ENCODE measurements around the gene DNMT3A. TPM values are rescaled to one million over a fixed set of nuclear protein-coding genes. Genes with fewer than 3 reads are reported as not detected.

DNMT3A gene
- total and polyA plus RNA-seq, 2 donors (not counting 1 experiment from before 2014, with no cell fraction given), result 8.9 to 24.5 TPM

- ChIA-PET CTCF (no interaction called here), POLR2A (no interaction called here)
- H3K9ac ChIP-seq (ENCODE audit: low read length), result no peak overlapping the region
- no peak overlapping the region for H3K4me2 ChIP-seq (replicated peaks; ENCODE audit: low read depth, low read length, poor library complexity, severe bottlenecking)
- ATAC-seq (ENCODE audit: low read depth) (no peak), DNase-seq (no peak)
- Mint-ChIP-seq H3K4me3 (no peak overlapping the region), H3K9me3 (ENCODE audit: insufficient read depth) (no peaks in the 10 kb centered on the region), H3K4me1 (no peaks in the 10 kb centered on the region), H3K27me3 (no peaks in the 10 kb centered on the region), H3K27ac (no peak overlapping the region)
- H3K27me3 ChIP-seq (replicated peaks in 1 of 4; ENCODE audit: control extremely low read depth in 1 of 4, control insufficient read depth in 3 of 4, insufficient read depth in 4 of 4, low read length in 3 of 4), result no peaks in the 10 kb centered on the region
- H3K4me1 ChIP-seq (ENCODE audit: control insufficient read depth in 2 of 2, insufficient read depth in 2 of 2, low read length in 2 of 2), result no peaks in the 10 kb centered on the region
- 97% methylated on average over 17 of the region's 17 CpGs for WGBS (ENCODE audit: insufficient coverage)
- no peak overlapping the region for H2AFZ ChIP-seq (ENCODE audit: insufficient read depth, low read depth, low read length, poor library complexity, severe bottlenecking)
- no peaks in the 10 kb centered on the region for H4K20me1 ChIP-seq (ENCODE audit: control insufficient read depth, insufficient read depth, low read length, poor library complexity, severe bottlenecking)
- intact Hi-C loops (cut with micrococcal nuclease), result no loop called here
- H3K9me3 ChIP-seq (ENCODE audit: control extremely low read depth in 1 of 3, control insufficient read depth in 2 of 3, insufficient read depth in 1 of 3, low read length in 2 of 3), result no peaks in the 10 kb centered on the region
- TF ChIP-seq CTCF (IDR thresholded peaks at IDR 0.05) (no peak), EZH2 (IDR thresholded peaks at IDR 0.05; ENCODE audit: borderline replicate concordance, insufficient read depth, low read depth, low read length, poor library complexity, severe bottlenecking) (no peak)
- no peak overlapping the region for H3K27ac ChIP-seq (ENCODE audit: low read length in 2 of 2)
- H3K79me2 ChIP-seq (ENCODE audit: control insufficient read depth, insufficient read depth, low read length), result no peaks in the 10 kb centered on the region
- H3K36me3 ChIP-seq (replicated peaks in 1 of 2; ENCODE audit: control extremely low read depth in 1 of 2, control insufficient read depth in 1 of 2, extremely low read depth in 1 of 2, insufficient read depth in 2 of 2, low read length in 1 of 2), result peaks cover 4 to 83% of the 10 kb centered on the region in 2 experiments
- no peak overlapping the region for H3K4me3 ChIP-seq (ENCODE audit: control extremely low read depth in 1 of 5, extremely low read depth in 1 of 5, insufficient read depth in 1 of 5, low read depth in 2 of 5, low read length in 4 of 5)
Observed at GRCh38 chr2:25243995-25244394, 97.7 kb downstream of the DNMT3A start.

- no peak for DNase-seq
- POLR2A ChIA-PET, result no interaction called here
- peaks cover 0 to 82% of the 10 kb centered on the region in 2 experiments for H3K36me3 ChIP-seq (replicated peaks in 1 of 2; ENCODE audit: control extremely low read depth in 1 of 2, control insufficient read depth in 1 of 2, extremely low read depth in 1 of 2, insufficient read depth in 2 of 2, low read length in 1 of 2)
Observed at GRCh38 chr2:25241452-25241851, 100.3 kb downstream of the DNMT3A start.

More at GRCh38 chr2:25241452-25241851, 100.3 kb downstream of the DNMT3A start:
- WGBS (ENCODE audit: insufficient coverage), result 98% methylated on average over 13 of the region's 13 CpGs
- H3K4me3 ChIP-seq (ENCODE audit: control extremely low read depth in 1 of 5, extremely low read depth in 1 of 5, insufficient read depth in 1 of 5, low read depth in 2 of 5, low read length in 4 of 5), result no peak overlapping the region
- no peaks in the 10 kb centered on the region for H3K79me2 ChIP-seq (ENCODE audit: control insufficient read depth, insufficient read depth, low read length)
- H3K9me3 ChIP-seq (ENCODE audit: control extremely low read depth in 1 of 3, control insufficient read depth in 2 of 3, insufficient read depth in 1 of 3, low read length in 2 of 3), result no peaks in the 10 kb centered on the region
- no peaks in the 10 kb centered on the region for H4K20me1 ChIP-seq (ENCODE audit: control insufficient read depth, insufficient read depth, low read length, poor library complexity, severe bottlenecking)
- Mint-ChIP-seq H3K9me3 (ENCODE audit: insufficient read depth) (no peaks in the 10 kb centered on the region), H3K27me3 (no peaks in the 10 kb centered on the region), H3K27ac (no peak overlapping the region), H3K4me1 (no peaks in the 10 kb centered on the region), H3K4me3 (no peak overlapping the region)
- no peaks in the 10 kb centered on the region for H3K4me1 ChIP-seq (ENCODE audit: control insufficient read depth in 2 of 2, insufficient read depth in 2 of 2, low read length in 2 of 2)
- no peak for TF ChIP-seq CTCF (IDR thresholded peaks at IDR 0.05)
- no peak for TF ChIP-seq EZH2 (IDR thresholded peaks at IDR 0.05; ENCODE audit: borderline replicate concordance, insufficient read depth, low read depth, low read length, poor library complexity, severe bottlenecking)
- no peak overlapping the region for H3K27ac ChIP-seq (ENCODE audit: low read length in 2 of 2)
- no peak overlapping the region for H3K9ac ChIP-seq (ENCODE audit: low read length)
- intact Hi-C loops (cut with micrococcal nuclease), result no loop called here
- H3K4me2 ChIP-seq (replicated peaks; ENCODE audit: low read depth, low read length, poor library complexity, severe bottlenecking), result no peak overlapping the region
- CTCF ChIA-PET, result interaction anchor here (0.6 to 1.1 kb wide), 2 partner anchors 44 to 240 kb away, joined by 3 read pairs; no protein-coding TSS in a partner anchor
- H3K27me3 ChIP-seq (replicated peaks in 1 of 4; ENCODE audit: control extremely low read depth in 1 of 4, control insufficient read depth in 3 of 4, insufficient read depth in 4 of 4, low read length in 3 of 4), result no peaks in the 10 kb centered on the region
- H2AFZ ChIP-seq (ENCODE audit: insufficient read depth, low read depth, low read length, poor library complexity, severe bottlenecking), result no peak overlapping the region
- no peak for ATAC-seq (ENCODE audit: low read depth)

Data from B cell (primary cell).